Measurements from ENCODE around the gene LAPTM5.
A peak's percentile ranks its signal among the peaks of the same experiment; 100 is the strongest.

LAPTM5 gene

GRCh38 chr1:30742300-30742962, 15.1 kb downstream of the LAPTM5 start:
- no peak for DNase-seq (ENCODE audit: low spot score)

- DNase-seq (ENCODE audit: low spot score): no peak
Measured at GRCh38 chr1:30741239-30741894, 16.2 kb downstream of the LAPTM5 start.

- DNase-seq (ENCODE audit: low spot score): no peak
Measured at GRCh38 chr1:30740251-30741238, 17.0 kb downstream of the LAPTM5 start.

GRCh38 chr1:30739601-30740000, 18.0 kb downstream of the LAPTM5 start:
- no peak for DNase-seq (ENCODE audit: low spot score)

GRCh38 chr1:30738715-30739559, 18.6 kb downstream of the LAPTM5 start:
- DNase-seq (ENCODE audit: low spot score): no peak

- DNase-seq (ENCODE audit: low spot score): no peak
Measured at GRCh38 chr1:30738040-30738714, 19.4 kb downstream of the LAPTM5 start.

GRCh38 chr1:30737357-30738039, 20.1 kb downstream of the LAPTM5 start:
- no peak for DNase-seq (ENCODE audit: low spot score)

- no peak for DNase-seq (ENCODE audit: low spot score)
Measured at GRCh38 chr1:30735668-30736498, 21.7 kb downstream of the LAPTM5 start.

GRCh38 chr1:30735124-30735523, 22.4 kb downstream of the LAPTM5 start:
- no peak for DNase-seq (ENCODE audit: low spot score)

GRCh38 chr1:30734580-30734979, 23.0 kb downstream of the LAPTM5 start:
- DNase-seq (ENCODE audit: low spot score): no peak

- no peak for DNase-seq (ENCODE audit: low spot score)
Measured at GRCh38 chr1:30734106-30734505, 23.5 kb downstream of the LAPTM5 start.

- no peak for DNase-seq (ENCODE audit: low spot score)
Measured at GRCh38 chr1:30733493-30733892, 24.1 kb downstream of the LAPTM5 start.

GRCh38 chr1:30732277-30732996, 25.1 kb downstream of the LAPTM5 start:
- no peak for DNase-seq (ENCODE audit: low spot score)

GRCh38 chr1:30731806-30732276, 25.7 kb downstream of the LAPTM5 start:
- peak; percentile 53 for DNase-seq (ENCODE audit: low spot score)

GRCh38 chr1:30731109-30731805, 26.3 kb downstream of the LAPTM5 start:
- no peak for DNase-seq (ENCODE audit: low spot score)

GRCh38 chr1:30730346-30731108, 27.0 kb downstream of the LAPTM5 start:
- DNase-seq (ENCODE audit: low spot score): no peak

GRCh38 chr1:30729901-30730300, 27.7 kb downstream of the LAPTM5 start:
- no peak for DNase-seq (ENCODE audit: low spot score)
